ENCODE results near the gene ARHGAP15. TPM values are rescaled to one million over a fixed set of nuclear protein-coding genes. Genes with fewer than 3 reads are reported as not detected.

Gene ARHGAP15
- total RNA-seq, 2 donors from 2014 or later, result 11.0 to 11.8 TPM

GRCh38 chr2:143261986-143262385, 132.8 kb downstream of the ARHGAP15 start:
- Histone ChIP-seq H3K27me3 (replicated peaks; ENCODE audit: insufficient read depth) (no peaks in the 10 kb centered on the region), H3K9me3 (no peaks in the 10 kb centered on the region), H3K36me3 (no peaks in the 10 kb centered on the region), H3K27ac (no peak overlapping the region), H3K4me3 (no peak overlapping the region), H3K4me1 (ENCODE audit: control insufficient read depth in 1 of 2, low read depth in 2 of 2) (peaks cover 6 to 23% of the 10 kb centered on the region in 2 donors)
- no peak for ATAC-seq (ENCODE audit: insufficient number of reproducible peaks, low FRiP score, low read depth)
- TF ChIP-seq CTCF (IDR thresholded peaks at IDR 0.05), result no peak
- DNase-seq (ENCODE audit: low spot score), result no peak

GRCh38 chr2:143262389-143262788, 133.2 kb downstream of the ARHGAP15 start:
- TF ChIP-seq CTCF (IDR thresholded peaks at IDR 0.05), result no peak
- DNase-seq (ENCODE audit: low spot score) (no peak), ATAC-seq (ENCODE audit: insufficient number of reproducible peaks, low FRiP score, low read depth) (no peak)
- H3K4me3 ChIP-seq, result no peak overlapping the region
- no peaks in the 10 kb centered on the region for H3K36me3 ChIP-seq
- H3K4me1 ChIP-seq (ENCODE audit: control insufficient read depth in 1 of 2, low read depth in 2 of 2), result peaks cover 6 to 23% of the 10 kb centered on the region in 2 donors
- no peaks in the 10 kb centered on the region for H3K9me3 ChIP-seq
- H3K27ac ChIP-seq, result no peak overlapping the region
- H3K27me3 ChIP-seq (replicated peaks; ENCODE audit: insufficient read depth), result no peaks in the 10 kb centered on the region

- Histone ChIP-seq H3K9me3 (no peaks in the 10 kb centered on the region), H3K4me3 (no peak overlapping the region), H3K4me1 (ENCODE audit: control insufficient read depth in 1 of 2, low read depth in 2 of 2) (peaks cover 6 to 23% of the 10 kb centered on the region in 2 donors), H3K27me3 (replicated peaks; ENCODE audit: insufficient read depth) (no peaks in the 10 kb centered on the region), H3K27ac (no peak overlapping the region), H3K36me3 (no peaks in the 10 kb centered on the region)
- TF ChIP-seq CTCF (IDR thresholded peaks at IDR 0.05), result no peak
- ATAC-seq (ENCODE audit: insufficient number of reproducible peaks, low FRiP score, low read depth) (no peak), DNase-seq (ENCODE audit: low spot score) (no peak)
Observed at GRCh38 chr2:143263066-143263625, 133.9 kb downstream of the ARHGAP15 start.

- no peak for TF ChIP-seq CTCF (IDR thresholded peaks at IDR 0.05)
- no peaks in the 10 kb centered on the region for H3K27me3 ChIP-seq (replicated peaks; ENCODE audit: insufficient read depth)
- peaks cover 6 to 23% of the 10 kb centered on the region in 2 donors for H3K4me1 ChIP-seq (ENCODE audit: control insufficient read depth in 1 of 2, low read depth in 2 of 2)
- DNase-seq (ENCODE audit: low spot score) (no peak), ATAC-seq (ENCODE audit: insufficient number of reproducible peaks, low FRiP score, low read depth) (peak; percentile 87)
- H3K4me3 ChIP-seq, result no peak overlapping the region
- peak overlapping the region in 1 of 2 donors; percentile 34 for H3K27ac ChIP-seq
- H3K36me3 ChIP-seq, result no peaks in the 10 kb centered on the region
- no peaks in the 10 kb centered on the region for H3K9me3 ChIP-seq
Observed at GRCh38 chr2:143264851-143265250, 135.6 kb downstream of the ARHGAP15 start.

GRCh38 chr2:143279672-143280071, 150.5 kb downstream of the ARHGAP15 start:
- Histone ChIP-seq H3K9me3 (no peaks in the 10 kb centered on the region), H3K36me3 (no peaks in the 10 kb centered on the region), H3K27ac (no peak overlapping the region), H3K4me1 (ENCODE audit: control insufficient read depth in 1 of 2, low read depth in 2 of 2) (no peaks in the 10 kb centered on the region), H3K27me3 (replicated peaks; ENCODE audit: insufficient read depth) (no peaks in the 10 kb centered on the region), H3K4me3 (no peak overlapping the region)
- TF ChIP-seq CTCF (IDR thresholded peaks at IDR 0.05), result no peak
- ATAC-seq (ENCODE audit: insufficient number of reproducible peaks, low FRiP score, low read depth) (no peak), DNase-seq (ENCODE audit: low spot score) (no peak)

Data from thoracic aorta (tissue), 2 donors.